Activated CD4-positive, CD25-positive, alpha-beta regulatory T cell treated with anti-CD3 and anti-CD28 coated beads, Interleukin-2, amount 50 U/mL, for 16 hours (primary cell): ENCODE results near the gene DUSP10.

Source experiments
- DNase-seq: peaks from one replicate; pipeline ENCODE4 v3.0.0-alpha.2; 2020; ENCODE audit warnings: low read depth, low spot score

The DUSP10 gene

DNA sequence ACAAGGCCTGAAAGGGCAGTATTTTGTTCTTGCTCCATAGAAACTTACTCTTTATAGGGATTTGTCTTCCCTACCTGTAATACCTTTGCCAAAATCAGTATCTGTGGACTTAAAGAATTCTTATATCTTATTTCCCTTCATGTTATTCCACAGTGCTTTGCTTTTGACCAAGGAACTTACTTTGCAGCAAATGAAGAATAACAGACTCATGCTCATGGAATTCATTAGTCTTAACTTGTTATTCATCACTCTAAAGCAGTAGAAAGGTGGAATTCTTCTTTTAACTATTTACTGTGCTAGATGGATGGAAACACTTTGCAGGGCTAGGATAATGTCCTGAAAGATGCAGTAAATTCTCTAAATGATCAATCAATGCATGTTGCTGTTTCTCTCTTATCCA lies 45.9 kb downstream of the DUSP10 start:
- DNase-seq, result no peak

DNA sequence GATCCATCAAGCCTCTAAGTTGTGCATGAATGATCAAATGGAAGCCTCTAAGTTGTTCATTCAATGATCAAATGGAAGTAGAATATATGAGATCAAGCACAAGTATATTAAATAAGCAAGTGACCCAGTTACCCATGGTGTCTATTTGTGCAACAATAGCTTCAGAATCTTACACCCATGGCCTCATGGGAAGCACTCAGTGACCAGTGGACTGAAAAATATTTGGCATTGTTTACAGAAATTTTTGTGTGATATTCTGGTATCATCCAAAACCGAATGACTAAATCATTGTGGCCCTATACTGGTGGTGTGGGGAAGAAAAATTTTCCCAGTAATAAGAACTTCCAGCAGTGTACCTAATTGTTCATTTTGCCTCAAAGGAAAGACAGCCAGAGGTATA lies 46.6 kb downstream of the DUSP10 start:
- DNase-seq, result no peak

DNA sequence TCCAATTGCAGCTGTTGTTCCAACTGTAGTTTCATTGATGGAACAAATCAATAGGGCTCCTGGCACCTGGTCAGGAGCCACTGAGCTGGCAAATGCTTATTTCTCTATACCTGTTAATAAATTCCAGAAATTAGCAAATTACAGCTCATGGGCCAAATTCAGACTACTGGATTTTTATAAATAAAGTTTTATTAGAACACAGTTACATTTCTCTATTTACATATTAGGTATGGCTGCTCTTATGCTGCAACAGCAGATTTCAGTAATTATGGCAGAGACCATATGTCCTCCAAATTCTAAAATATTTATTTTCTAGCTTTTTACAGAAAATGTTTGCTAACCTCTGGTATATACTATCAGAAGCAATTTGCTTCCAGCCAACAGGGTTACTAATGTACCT lies 47.8 kb downstream of the DUSP10 start:
- no peak for DNase-seq

DNA sequence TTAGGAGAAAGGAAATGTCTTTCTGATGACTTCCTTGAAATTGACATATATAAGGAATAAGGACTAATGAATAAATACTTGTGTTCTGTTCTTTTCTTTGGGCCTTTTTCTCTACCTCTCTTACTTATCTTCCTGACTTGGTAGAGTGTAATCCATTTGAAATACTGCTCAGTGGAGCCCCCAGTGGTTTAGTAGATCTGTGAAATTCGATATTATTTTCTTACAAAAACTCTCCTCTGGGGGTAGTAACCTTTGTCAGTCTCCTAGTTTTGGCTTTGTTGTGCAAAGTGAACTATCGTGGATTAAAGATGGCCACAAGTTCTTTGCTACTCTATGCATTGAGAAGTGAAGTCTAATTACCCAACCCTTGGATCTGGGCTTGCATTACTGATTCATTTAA lies 48.8 kb downstream of the DUSP10 start:
- no peak for DNase-seq

DNA sequence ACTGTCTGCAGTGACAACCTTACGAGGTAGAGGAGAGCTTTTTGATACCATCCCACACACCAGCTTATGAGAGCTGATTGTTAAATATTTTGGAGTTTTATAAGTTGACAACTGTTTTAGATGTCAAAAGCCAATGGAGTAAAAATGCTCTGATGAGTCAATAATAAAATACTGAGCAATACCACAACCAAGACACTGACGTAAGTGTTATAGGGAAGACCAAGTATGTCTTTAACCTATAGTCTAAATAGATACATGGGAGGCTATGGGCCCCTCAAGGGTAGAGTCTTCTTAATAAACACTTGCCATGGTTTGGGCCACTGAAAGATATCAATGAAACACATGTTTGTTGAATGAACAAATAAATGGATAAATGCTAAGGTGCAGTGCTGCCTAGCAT lies 49.2 kb downstream of the DUSP10 start:
- DNase-seq, result no peak

GRCh38 chr1:221691261-221691660 lies 50.6 kb downstream of the DUSP10 start:
- DNase-seq, result no peak

DNA sequence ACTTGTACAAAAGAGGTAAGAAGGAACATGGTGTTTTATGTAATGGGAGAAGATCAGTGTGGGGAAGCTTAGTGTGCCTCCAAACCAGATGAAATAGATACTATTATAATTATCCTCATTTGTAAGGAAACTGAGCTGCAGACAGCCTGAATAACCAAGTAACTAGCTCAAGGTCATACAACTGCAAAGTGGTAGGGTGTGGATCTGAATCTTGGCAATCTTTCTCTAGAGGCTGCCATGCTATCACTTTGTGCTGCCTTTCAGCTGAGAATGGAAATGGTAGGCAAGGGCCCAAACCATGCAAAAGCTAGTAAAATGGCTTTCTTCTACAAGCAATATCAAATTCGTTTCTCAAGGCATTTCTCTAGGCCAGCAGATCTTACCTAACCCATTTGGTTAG lies 51.0 kb downstream of the DUSP10 start:
- DNase-seq, result no peak

DNA sequence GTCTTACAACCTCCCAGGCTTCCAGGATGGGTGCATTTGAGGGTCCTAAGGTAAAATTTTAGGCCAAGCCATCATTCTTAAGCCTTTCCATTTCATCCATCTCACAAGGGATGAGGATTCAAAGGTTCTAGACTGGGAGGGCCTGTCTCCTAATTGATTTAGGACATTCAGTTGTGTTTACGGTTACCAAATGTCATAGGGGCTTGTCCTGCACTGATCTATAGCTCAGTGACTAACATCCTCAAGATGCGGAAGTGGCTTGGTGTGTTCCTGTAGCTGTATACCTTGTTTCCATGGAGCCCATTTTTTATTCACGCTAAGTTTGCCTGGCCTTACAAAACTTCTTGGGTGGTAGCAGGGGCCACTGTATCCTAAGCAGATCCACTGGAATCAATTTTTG lies 52.8 kb downstream of the DUSP10 start:
- no peak for DNase-seq

DNA sequence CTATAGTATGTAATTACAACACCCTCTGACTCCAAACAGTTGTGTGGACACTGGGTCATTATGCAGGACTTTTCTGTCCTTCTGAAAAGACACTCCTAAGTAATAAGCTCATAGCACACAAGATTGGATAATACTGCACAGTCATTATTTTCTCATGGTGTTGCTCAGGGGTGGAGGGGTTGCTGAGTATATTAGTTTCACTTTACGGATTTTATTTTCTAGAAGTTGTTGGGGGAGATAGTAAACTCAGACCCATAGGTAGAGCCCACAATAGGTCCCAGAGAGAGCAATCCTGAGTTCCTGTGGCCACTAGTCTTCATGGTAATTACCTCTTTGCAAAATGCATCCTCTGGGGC lies 53.4 kb downstream of the DUSP10 start:
- no peak for DNase-seq

GRCh38 chr1:221687836-221688487 lies 53.9 kb downstream of the DUSP10 start:
- DNase-seq, result no peak

GRCh38 chr1:221683681-221684080 lies 58.2 kb downstream of the DUSP10 start:
- DNase-seq, result no peak

- no peak for DNase-seq
Measured at GRCh38 chr1:221680085-221680484, 61.8 kb downstream of the DUSP10 start.

DNA sequence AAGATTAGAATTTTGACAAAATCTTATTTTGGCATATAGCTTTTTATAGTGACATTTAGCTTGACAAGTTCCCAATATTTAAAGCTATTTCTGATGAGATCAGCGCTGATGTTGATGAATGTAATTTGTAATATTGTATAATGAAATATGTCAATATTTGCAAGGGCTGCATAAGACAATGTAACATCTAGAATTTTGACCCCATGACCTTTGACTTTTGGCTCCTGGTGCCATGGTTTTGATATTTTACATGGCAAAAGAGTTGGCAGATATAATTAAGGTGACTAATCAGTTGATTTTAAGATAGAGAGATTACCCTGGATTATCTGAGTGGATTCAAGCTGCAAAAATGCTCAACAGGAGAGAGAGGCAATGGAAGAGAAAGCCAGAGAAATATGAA lies 63.9 kb downstream of the DUSP10 start:
- no peak for DNase-seq

- no peak for DNase-seq
Measured at GRCh38 chr1:221675880-221676800, 65.7 kb downstream of the DUSP10 start.

DNA sequence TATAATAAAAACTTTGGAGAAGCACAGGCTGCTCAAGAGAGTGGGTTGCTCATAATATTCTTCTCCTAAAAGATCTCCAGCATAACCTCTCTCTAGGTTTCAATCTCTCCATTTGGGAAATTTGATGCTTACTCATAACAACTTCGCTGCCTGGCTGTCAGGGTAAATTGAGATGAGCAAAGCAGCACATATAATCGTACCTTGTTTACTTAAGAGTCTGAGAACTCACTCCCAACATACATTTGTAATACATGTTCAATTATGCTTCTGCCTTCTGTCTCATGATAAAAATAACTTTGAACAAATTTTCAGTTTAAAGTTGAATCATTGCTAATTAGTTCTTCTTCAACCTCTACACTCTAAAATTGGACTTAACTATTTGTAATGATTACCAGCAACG lies 68.9 kb downstream of the DUSP10 start:
- DNase-seq, result no peak

DNA sequence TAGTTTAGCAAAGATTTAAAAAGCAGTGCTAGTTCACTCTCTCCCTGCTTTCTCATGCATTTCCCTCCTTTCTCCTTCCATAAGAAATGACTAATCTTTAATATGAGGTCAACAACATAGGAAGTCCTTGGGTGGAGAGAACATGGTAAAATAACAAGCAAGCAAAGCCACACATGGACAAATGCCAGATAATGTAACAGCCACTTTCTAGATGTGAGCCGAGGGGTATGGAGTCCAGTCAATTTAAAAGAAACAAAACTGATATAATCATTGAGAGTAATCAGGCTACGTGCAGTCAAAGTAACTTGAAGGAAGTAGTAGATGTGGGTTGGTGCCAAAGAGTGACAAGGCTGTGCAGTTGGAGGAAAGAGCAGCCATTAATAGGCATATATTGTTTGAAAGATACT lies 69.6 kb downstream of the DUSP10 start:
- no peak for DNase-seq

- DNase-seq, result no peak
Measured at GRCh38 chr1:221670081-221670480, 71.8 kb downstream of the DUSP10 start.

- no peak for DNase-seq
Measured at GRCh38 chr1:221669441-221669840, 72.4 kb downstream of the DUSP10 start.

- no peak for DNase-seq
Measured at GRCh38 chr1:221667504-221667903, 74.4 kb downstream of the DUSP10 start.

GRCh38 chr1:221664253-221664652 lies 77.6 kb downstream of the DUSP10 start:
- no peak for DNase-seq

DNA sequence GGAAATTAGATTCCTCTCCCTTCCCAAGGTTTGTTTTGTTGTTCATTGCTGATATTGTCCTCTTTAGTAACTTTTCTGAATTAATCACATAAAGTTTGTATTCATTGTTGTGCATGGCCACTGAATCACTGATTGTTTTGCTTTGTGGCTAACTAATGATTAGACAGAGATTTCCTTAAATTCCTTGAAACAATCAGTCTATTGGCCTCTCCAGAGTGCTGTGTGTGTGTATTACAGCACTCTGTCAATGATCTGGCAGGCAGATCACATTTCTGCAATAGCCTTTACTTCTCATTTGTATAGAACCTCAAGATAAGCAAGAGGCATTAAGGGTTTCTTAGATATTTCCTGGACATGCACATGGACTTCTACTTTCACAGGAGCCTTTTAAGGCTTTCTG lies 78.6 kb downstream of the DUSP10 start:
- DNase-seq, result no peak

DNA sequence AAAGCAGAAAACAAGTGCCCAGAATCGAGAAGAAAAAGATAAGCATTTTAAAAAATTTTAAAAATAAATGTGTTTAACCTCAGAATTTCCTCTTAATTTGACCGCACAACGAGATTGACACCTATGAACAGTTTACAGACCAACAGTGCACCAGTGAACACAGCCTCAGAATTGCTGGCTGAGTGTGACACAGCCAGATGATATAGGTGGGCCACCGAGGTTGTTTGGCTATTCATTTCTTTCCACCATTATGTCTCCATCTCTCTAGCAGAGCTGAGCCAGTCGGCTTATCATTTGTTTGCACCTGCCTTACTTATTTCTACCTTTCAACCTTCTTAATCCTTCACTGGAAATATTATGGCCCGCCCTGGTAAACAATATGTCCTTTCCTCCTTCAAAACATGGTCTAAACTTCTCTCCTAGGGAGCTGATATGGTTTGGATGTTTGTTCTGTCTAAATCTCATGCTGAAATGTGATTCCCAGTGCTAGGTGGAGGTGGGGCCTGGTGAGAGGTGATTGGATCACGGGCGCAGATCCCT lies 86.1 kb downstream of the DUSP10 start:
- DNase-seq, result no peak
